GM12878 (cell line): ENCODE results near the gene DCST1. TPM values are rescaled to one million over a fixed set of nuclear protein-coding genes. Genes with fewer than 3 reads are reported as not detected.

Experiments
- ATAC-seq: fragments of 200-7000 bp; cut with Tn5 transposase; 3 replicates; pipeline ENCODE4 v1.9.1; 2020; ENCODE audit warnings: mild to moderate bottlenecking, moderate library complexity
- BruUV-seq: library from RNA; stranded (reverse); fragments of 400-500 nt; replicated peaks from 2 replicates; lab custom pipeline; 2021; lab: Mats Ljungman, UMichigan
- CTCF ChIA-PET: fragments of 300-600 bp; sonication (Branson Sonifier 250); formaldehyde crosslinking; extraction: SDS; loops from one replicate; lab custom pipeline; 2021; ENCODE audit warnings: inconsistent platforms; lab: Yijun Ruan, JAX
- POLR2A ChIA-PET: fragments of 350-600 bp; formaldehyde crosslinking; extraction: SDS; loops from one replicate; lab custom pipeline; 2021; ENCODE audit warnings: inconsistent platforms; lab: Charles Lee
- RAD21 ChIA-PET: fragments of 300-600 bp; sonication (Branson Sonifier 250); formaldehyde crosslinking; loops from one replicate; lab custom pipeline; 2023; ENCODE audit warnings: antibody characterized with exemption; ENCODE audit not compliant: unreplicated experiment; lab: Charles Lee
- SMC1A ChIA-PET: fragments of 300-600 bp; sonication (Branson Sonifier 250); formaldehyde crosslinking; loops from one replicate; lab custom pipeline; 2023; ENCODE audit not compliant: unreplicated experiment, uncharacterized antibody; lab: Charles Lee
- DNase-seq: peaks from one replicate; pipeline ENCODE4 v3.0.0-alpha.2; 2011; ENCODE audit warnings: low read depth, low spot score
- FAIRE-seq: peaks from 3 replicates; lab custom pipeline; 2011; peaks lifted over from hg19 to GRCh38; lab: Jason Lieb, UNC
- H2AFZ ChIP-seq: 2 replicates; pipeline ENCODE4 v1.6.0; 2011; ENCODE audit warnings: low read depth, low read length, control low read depth; ENCODE audit not compliant: control insufficient read depth
- H3K27ac ChIP-seq: 2 replicates; pipeline ENCODE4 v1.5.1; 2011; ENCODE audit warnings: control low read depth; ENCODE audit not compliant: control insufficient read depth, insufficient read depth
- H3K27me3 ChIP-seq, 2 experiments: replicated peaks in 1 of 2; 2 replicates each; pipeline versions ENCODE4 v1.6.0 to v1.6.1; 2011; ENCODE audit warnings: low read length in 1 of 2; ENCODE audit not compliant: control insufficient read depth in 2 of 2, insufficient read depth in 2 of 2
- H3K36me3 ChIP-seq, 2 experiments: 2 replicates each; pipeline ENCODE4 v1.5.1; 2011; ENCODE audit warnings: low read length in 1 of 2; ENCODE audit not compliant: control insufficient read depth in 2 of 2, insufficient read depth in 2 of 2
- H3K4me1 ChIP-seq: 2 replicates; pipeline ENCODE4 v1.6.1; 2011; ENCODE audit warnings: mild to moderate bottlenecking, low read length, moderate library complexity, mixed read lengths; ENCODE audit not compliant: control insufficient read depth, insufficient read depth
- H3K4me2 ChIP-seq: 2 replicates; pipeline ENCODE4 v1.6.0; 2011; ENCODE audit warnings: control low read depth; ENCODE audit not compliant: control insufficient read depth, insufficient read depth
- H3K4me3 ChIP-seq: fragments of 200-600 bp; sonication (generic); 2 replicates; pipeline ENCODE4 v1.5.1; 2016
- H3K79me2 ChIP-seq: 2 replicates; pipeline ENCODE4 v1.6.0; 2011; ENCODE audit warnings: low read length; ENCODE audit not compliant: control insufficient read depth, insufficient read depth
- H3K9ac ChIP-seq: 2 replicates; pipeline ENCODE4 v1.8.0; 2011; ENCODE audit warnings: low read length, control low read depth, mixed read lengths; ENCODE audit not compliant: control insufficient read depth, insufficient read depth
- H3K9me3 ChIP-seq: replicated peaks from 3 replicates; pipeline ENCODE4 v1.5.1; 2011; ENCODE audit warnings: mild to moderate bottlenecking, low read length; ENCODE audit not compliant: control insufficient read depth, insufficient read depth
- H4K20me1 ChIP-seq: 2 replicates; pipeline ENCODE4 v1.6.0; 2011; ENCODE audit not compliant: control insufficient read depth, insufficient read depth
- BCL3 ChIP-seq: IDR thresholded peaks from 2 replicates; pipeline ENCODE4 v1.6.1; 2011; ENCODE audit warnings: borderline replicate concordance, low read depth, mild to moderate bottlenecking, moderate library complexity, low read length; ENCODE audit not compliant: insufficient read depth, poor library complexity, severe bottlenecking
- CBFB ChIP-seq: IDR thresholded peaks from 2 replicates; pipeline ENCODE4 v1.6.1; 2016; ENCODE audit warnings: antibody characterized with exemption, low read depth
- CUX1 ChIP-seq: IDR thresholded peaks from 2 replicates; pipeline ENCODE4 v1.6.1; 2012; ENCODE audit warnings: improper control_type of control experiment, low read depth, low read length; ENCODE audit not compliant: insufficient replicate concordance
- ETV6 ChIP-seq, 2 experiments: fragments of 450-650 bp in 1 of 2; IDR thresholded peaks in 1 of 2; conservative IDR thresholded peaks in 1 of 2; 2 replicates each; pipeline ENCODE4 v1.6.1; 2014; ENCODE audit warnings: antibody characterized with exemption in 1 of 2, borderline replicate concordance in 1 of 2, low read depth in 1 of 2, mild to moderate bottlenecking in 1 of 2, moderate library complexity in 1 of 2
- FOXK2 ChIP-seq: fragments of 450-650 bp; IDR thresholded peaks from 2 replicates; pipeline ENCODE4 v1.6.1; 2017; ENCODE audit warnings: mild to moderate bottlenecking, moderate library complexity
- HDGF ChIP-seq: fragments of 450-650 bp; IDR thresholded peaks from 2 replicates; pipeline ENCODE4 v1.6.1; 2016; ENCODE audit warnings: antibody characterized with exemption
- IKZF1 ChIP-seq: fragments of 450-650 bp; conservative IDR thresholded peaks from 2 replicates; pipeline ENCODE4 v1.6.1; 2017; ENCODE audit warnings: antibody characterized with exemption, mild to moderate bottlenecking
- IKZF2 ChIP-seq, 2 experiments: fragments of 450-650 bp; IDR thresholded peaks; 2 replicates each; pipeline ENCODE4 v1.6.1; 2017; ENCODE audit warnings: mild to moderate bottlenecking in 2 of 2, moderate library complexity in 2 of 2
- NFYB ChIP-seq: IDR thresholded peaks from 2 replicates; pipeline ENCODE4 v1.6.1; 2011; ENCODE audit warnings: low read depth, mild to moderate bottlenecking, low read length, improper control_type of control experiment, moderate library complexity; ENCODE audit not compliant: insufficient read depth
- POLR2AphosphoS5 ChIP-seq: IDR thresholded peaks from 2 replicates; pipeline ENCODE4 v1.6.1; 2011; ENCODE audit warnings: mild to moderate bottlenecking, low read length, inconsistent platforms
- RAD21 ChIP-seq: IDR thresholded peaks from 2 replicates; pipeline ENCODE4 v1.6.1; 2011; ENCODE audit warnings: mild to moderate bottlenecking, low read depth, low read length, moderate library complexity; ENCODE audit not compliant: insufficient read depth
- RELB ChIP-seq: fragments of 450-650 bp; IDR thresholded peaks from 2 replicates; pipeline ENCODE4 v1.6.1; 2017; ENCODE audit warnings: low read depth, mild to moderate bottlenecking, moderate library complexity
- SMARCA5 ChIP-seq: fragments of 450-650 bp; IDR thresholded peaks from 2 replicates; pipeline ENCODE4 v1.6.1; 2017; ENCODE audit warnings: mild to moderate bottlenecking
- WGBS: methylation state at CpG from one replicate; pipeline ENCODE4 v1.1.6; 2016; ENCODE audit warnings: low lambda C conversion rate; ENCODE audit not compliant: insufficient replicate concordance, insufficient coverage; ENCODE audit errors: missing lambda C conversion rate; 5-methylcytosine and 5-hydroxymethylcytosine counted together
- in situ Hi-C: fragments of 300-500 bp; cut with MboI; formaldehyde crosslinking; loops from 9 replicates; pipeline ENCODE4 v1.14.3; 2018; ENCODE audit warnings: mixed read lengths
- intact Hi-C: fragments of 100-400 bp; cut with micrococcal nuclease; formaldehyde crosslinking; loops from one replicate; pipeline ENCODE4 v1.14.2; 2022; ENCODE audit not compliant: unreplicated experiment
- polyA plus RNA-seq, 11 experiments: library from polyadenylated mRNA; depleted of rRNA in 4 of 11; unstranded in 6 of 11; stranded (reverse) in 5 of 11; fragments of >200 nt; fragmentation: Nextera tagmentation in 4 of 11; fragmentation: Illumina TruSeq in 1 of 11; extraction: Ambion mirVana in 4 of 11; extraction: Trizol in 1 of 11; gene quantifications; 1 replicate in 1 of 11; 2 replicates in 10 of 11; pipeline versions ENCODE4 v1.2.1 to v1.2.3, GENCODE V29; 2011 to 2016; ENCODE audit warnings: inconsistent platforms in 2 of 11, missing spikeins in 2 of 11, low read depth in 1 of 11
- total RNA-seq, 4 experiments: library from RNA; depleted of rRNA in 3 of 4; stranded (reverse); fragments of >200 nt in 3 of 4; fragmentation: Illumina TruSeq in 1 of 4; extraction: Trizol in 1 of 4; gene quantifications; 2 replicates each; pipeline versions ENCODE4 v1.2.1 to v1.2.3, GENCODE V29; 2013 to 2021

The DCST1 gene
- total and polyA plus RNA-seq, 10 of the 15 experiments (the other 5 are each of a cell fraction or from before 2014, with no cell fraction given), result not detected

GRCh38 chr1:155004352-155005075, 29.1 kb upstream of the DCST1 start:
- WGBS, result 1% methylated on average over 5 of the region's 5 CpGs
- ATAC-seq, result no peak
- TF ChIP-seq IKZF1, result peak; percentile 42
- no peak for TF ChIP-seq CBFB
- TF ChIP-seq POLR2AphosphoS5, result peak; percentile 16; the same call in 1 of the 2 replicates
- no peak for TF ChIP-seq FOXK2
- no peak for TF ChIP-seq CUX1
- 0 out of 2 replicates have a peak, but pooled peaks have one; percentile 8 for TF ChIP-seq RELB
- TF ChIP-seq SMARCA5, result peak; percentile 15; the same call in 1 of the 2 replicates
- TF ChIP-seq ETV6 (conservative IDR thresholded peaks at IDR 0.05 in 1 of 2, IDR thresholded peaks at IDR 0.05 in 1 of 2; ENCODE audit: borderline replicate concordance in 1 of 2, low read depth in 1 of 2), result 0 out of 4 replicates have a peak, but pooled peaks of 1 of the 2 experiments have one; percentile 12
- no peak for TF ChIP-seq BCL3
- TF ChIP-seq NFYB, result no peak
- peak in 1 of 2 experiments; percentile 11; a peak in 1 of 4 replicates for TF ChIP-seq IKZF2 (IDR thresholded peaks at IDR 0.05)
- TF ChIP-seq RAD21, result no peak
- peak; percentile 67; the same call in 1 of the 2 replicates for TF ChIP-seq HDGF

More at GRCh38 chr1:155004352-155005075, 29.1 kb upstream of the DCST1 start:
- Histone ChIP-seq H2AFZ (0 out of 2 replicates have a peak overlapping the region, but pooled peaks have one; percentile 43), H4K20me1 (0 out of 2 replicates have a peak, but pooled peaks cover 3% of the 10 kb centered on the region), H3K4me2 (peak overlapping the region; percentile 98), H3K27ac (peak overlapping the region; percentile 91), H3K4me1 (peaks cover 44% of the 10 kb centered on the region), H3K9ac (peak overlapping the region; percentile 85), H3K36me3 (no peaks in the 10 kb centered on the region; a peak in 2 of 4 replicates), H3K27me3 (no peaks in the 10 kb centered on the region), H3K79me2 (peaks cover 59% of the 10 kb centered on the region), H3K4me3 (peak overlapping the region; percentile 99), H3K9me3 (no peaks in the 10 kb centered on the region)
- SMC1A ChIA-PET, result interaction anchor here (0.6 to 1.4 kb wide), 6 partner anchors 8 to 825 kb away, joined by 3 to 4 read pairs (median 3); no protein-coding TSS in a partner anchor
- POLR2A ChIA-PET, result interaction anchor here (1.0 to 1.9 kb wide), 7 partner anchors 12 to 53 kb away, joined by 3 to 8 read pairs (median 4); partner anchors contain the start of genes FLAD1, PYGO2 and SHC1
- RAD21 ChIA-PET, result interaction anchor here (1.1 to 3.3 kb wide), 4 partner anchors 11 to 49 kb away, joined by 4 to 14 read pairs (median 4); partner anchors contain the start of gene PBXIP1
- intact Hi-C loops (loop anchor here (5.0 kb wide), 1 partner anchor 42 kb away; the partner anchor contains the start of gene PYGO2), in situ Hi-C loops (no loop called here)
- CTCF ChIA-PET, result interaction anchor here (0.6 to 2.1 kb wide), 6 partner anchors 8 to 60 kb away, joined by 3 to 18 read pairs (median 3); no protein-coding TSS in a partner anchor
- DNase-seq (no peak), FAIRE-seq (no peak)
- BruUV-seq, result TSS peak; percentile 56
